T-helper 2 cell (primary cell): ENCODE measurements around the gene INTS11.
A peak's percentile ranks its signal among the peaks of the same experiment; 100 is the strongest.

Experiments
- DNase-seq, 5 experiments: peaks; one replicate each; pipeline versions ENCODE4 v3.0.0 to v3.0.0-alpha.2; 2012 to 2022

Gene INTS11

DNA sequence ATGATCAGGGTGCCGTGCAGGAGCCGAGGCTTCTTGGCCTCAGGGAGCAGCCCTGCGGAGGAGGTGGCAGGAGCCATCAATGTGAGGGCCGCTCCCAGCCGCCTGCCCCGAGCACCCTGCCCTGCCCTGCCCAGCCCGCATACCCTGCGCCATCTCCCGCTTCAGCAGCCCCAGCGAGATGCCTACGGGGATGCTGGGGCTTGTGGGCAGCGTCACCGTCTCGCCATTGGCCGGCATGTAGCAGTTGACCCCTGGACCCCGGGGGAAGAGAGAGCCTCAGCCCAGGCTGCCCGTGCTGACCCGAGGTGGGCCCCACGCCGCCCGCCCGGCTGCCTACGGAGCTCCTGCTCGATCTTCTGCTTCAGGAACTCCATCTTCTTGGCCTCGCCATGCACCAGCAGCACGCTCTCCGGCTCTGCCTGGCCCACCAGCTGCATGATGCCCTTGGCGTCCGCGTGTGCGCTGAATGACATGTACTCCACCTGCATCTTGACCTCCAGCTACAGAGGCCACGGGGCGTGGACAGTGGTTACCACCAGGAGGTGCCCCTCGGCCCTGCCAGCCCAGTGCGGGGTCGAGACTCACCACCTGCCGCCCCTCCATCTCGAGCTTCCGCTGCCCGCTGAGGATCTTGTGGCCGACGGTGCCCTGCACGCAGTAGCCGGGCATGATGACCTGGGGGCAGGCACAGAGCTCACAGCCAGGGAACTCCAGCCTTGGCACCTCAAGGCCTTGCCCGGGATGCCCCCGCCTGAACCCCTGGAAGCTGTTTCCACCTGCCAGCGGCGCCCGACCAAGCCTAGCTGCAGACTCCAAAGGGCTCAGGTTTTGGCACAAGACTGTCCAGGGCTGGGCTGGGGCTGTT is 11.8 kb downstream of the INTS11 start:
- no peak for DNase-seq

GRCh38 chr1:1311107-1312104 is 13.1 kb downstream of the INTS11 start:
- no peak for DNase-seq

DNA sequence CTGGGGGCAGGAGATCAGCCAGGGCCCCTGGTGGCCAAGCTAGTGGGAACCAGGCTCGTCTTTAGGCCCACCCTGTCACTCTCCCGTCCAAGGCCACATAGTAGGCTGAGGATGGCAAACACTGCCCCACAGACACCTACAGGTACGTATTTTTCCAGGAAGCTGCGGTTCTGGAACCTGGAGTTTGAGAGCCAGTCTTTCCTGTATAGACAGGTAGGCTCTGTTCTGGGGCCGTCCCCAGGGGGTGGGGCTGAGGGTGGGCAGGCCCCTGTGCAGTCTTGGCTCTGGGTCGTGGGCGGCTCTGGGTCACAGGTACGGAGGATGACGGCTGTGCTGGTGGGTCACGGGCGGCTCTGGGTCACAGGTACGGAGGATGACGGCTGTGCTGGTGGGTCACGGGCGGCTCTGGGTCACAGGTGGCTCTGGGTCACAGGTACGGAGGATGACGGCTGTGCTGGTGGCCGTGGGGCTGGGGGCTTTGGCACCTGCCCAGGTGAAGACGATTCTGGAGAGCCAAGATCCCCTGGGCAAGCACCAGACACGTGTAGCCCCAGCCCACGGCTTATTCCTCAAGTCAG is 13.9 kb downstream of the INTS11 start:
- no peak for DNase-seq

GRCh38 chr1:1310109-1310385 is 14.4 kb downstream of the INTS11 start:
- no peak for DNase-seq

DNA sequence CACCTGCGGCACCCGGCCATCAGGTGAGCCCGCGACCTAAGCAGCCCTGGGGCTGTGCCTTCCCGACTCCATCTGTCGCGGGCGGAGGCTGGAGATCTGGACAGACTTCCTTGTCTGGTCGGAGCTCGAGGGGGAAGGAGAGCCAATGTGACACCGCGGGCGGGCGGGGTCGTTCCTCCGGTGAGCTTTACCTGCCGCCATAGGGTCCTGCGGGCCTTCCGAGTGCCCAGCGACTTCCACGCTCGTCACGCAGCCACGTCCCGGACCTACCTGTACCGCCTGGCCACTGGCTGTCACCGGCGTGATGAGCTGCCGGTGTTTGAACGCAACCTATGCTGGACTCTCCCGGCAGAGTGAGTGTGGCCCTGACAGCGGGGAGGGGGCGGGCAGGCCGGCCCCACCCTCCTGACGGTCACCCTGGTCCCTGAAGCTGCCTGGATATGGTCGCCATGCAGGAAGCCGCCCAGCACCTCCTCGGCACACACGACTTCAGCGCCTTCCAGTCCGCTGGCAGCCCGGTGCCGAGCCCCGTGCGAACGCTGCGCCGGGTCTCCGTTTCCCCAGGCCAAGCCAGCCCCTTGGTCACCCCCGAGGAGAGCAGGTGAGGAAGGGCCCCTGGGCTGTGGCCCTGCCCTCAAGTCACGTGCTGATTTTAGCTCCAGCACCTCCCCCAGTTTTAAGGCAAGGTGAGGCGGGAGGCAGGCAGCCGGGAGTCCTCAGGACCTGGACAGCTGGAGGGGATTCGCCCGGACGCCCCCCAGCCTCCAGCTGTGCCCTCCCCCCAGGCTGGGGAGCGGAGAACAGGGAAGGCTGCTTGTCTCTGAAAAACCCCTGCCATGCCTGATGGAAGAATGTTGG is 15.0 kb downstream of the INTS11 start:
- no peak for DNase-seq

DNA sequence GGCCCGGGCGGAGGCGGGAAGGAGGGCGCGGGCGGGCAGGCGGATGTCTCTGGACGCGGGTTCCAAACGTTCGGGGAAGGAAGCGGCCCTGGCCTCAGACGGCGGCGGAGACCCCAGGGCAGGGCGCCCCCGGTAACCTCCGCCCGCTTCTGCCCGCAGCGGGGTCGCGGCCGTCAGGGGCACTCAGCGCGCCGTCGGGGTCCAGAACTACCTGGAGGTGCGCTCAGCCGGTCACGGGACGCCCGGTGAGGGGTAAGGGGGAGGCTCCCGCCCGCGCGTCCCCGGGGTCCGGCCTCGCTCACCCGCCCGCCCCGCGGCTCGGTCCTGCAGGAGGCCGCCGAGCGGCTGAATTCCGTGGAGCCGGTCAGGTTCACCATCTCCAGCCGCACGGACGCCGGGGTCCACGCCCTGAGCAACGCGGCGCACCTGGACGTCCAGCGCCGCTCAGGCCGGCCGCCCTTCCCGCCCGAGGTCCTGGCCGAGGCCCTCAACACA is 15.7 kb downstream of the INTS11 start:
- DNase-seq = no peak

- DNase-seq = peak; percentile 77 to 97 (median 85)
Measured at GRCh38 chr1:1307923-1308755, 16.3 kb downstream of the INTS11 start, which contains the start of the genes ACAP3 and PUSL1. TSS of gene ACAP3 (minus strand) at chr1:1307930. CDS start at chr1:1307815, 115 bp downstream. TSS of gene PUSL1 (plus strand) at chr1:1308597. CDS start at chr1:1308644, 47 bp downstream.

GRCh38 chr1:1307261-1307922 is 17.1 kb downstream of the INTS11 start:
- no peak for DNase-seq

GRCh38 chr1:1306661-1307260 is 17.7 kb downstream of the INTS11 start:
- DNase-seq = no peak

DNA sequence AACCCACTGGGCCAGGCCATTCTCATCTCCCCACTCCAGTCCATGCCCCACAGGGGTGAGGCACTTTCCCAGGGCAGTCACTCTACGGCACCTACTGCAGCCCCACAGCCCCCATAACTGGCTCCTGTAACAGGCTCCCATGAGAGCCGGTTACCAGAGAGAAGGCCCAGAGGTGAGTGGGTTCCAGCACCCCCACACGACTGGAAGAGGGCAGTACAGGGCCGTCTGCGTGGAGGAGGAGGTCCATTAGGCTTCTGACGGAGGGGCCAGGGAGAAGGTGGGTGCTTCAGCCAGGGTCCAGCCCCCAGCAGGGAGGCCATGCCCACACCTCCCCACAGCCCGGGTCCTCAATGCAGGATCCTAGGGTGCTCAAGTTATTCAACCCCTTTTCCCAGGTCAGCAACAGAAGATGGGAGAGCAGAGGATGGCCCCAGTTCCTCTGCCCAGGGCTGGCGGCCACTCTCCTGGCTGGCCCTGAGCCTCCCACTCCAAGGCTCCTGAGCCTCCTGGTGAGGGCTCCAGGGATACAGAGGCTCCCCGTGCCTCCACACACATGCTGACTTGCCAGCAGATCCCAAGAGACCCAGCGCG is 18.3 kb downstream of the INTS11 start:
- DNase-seq = no peak

DNA sequence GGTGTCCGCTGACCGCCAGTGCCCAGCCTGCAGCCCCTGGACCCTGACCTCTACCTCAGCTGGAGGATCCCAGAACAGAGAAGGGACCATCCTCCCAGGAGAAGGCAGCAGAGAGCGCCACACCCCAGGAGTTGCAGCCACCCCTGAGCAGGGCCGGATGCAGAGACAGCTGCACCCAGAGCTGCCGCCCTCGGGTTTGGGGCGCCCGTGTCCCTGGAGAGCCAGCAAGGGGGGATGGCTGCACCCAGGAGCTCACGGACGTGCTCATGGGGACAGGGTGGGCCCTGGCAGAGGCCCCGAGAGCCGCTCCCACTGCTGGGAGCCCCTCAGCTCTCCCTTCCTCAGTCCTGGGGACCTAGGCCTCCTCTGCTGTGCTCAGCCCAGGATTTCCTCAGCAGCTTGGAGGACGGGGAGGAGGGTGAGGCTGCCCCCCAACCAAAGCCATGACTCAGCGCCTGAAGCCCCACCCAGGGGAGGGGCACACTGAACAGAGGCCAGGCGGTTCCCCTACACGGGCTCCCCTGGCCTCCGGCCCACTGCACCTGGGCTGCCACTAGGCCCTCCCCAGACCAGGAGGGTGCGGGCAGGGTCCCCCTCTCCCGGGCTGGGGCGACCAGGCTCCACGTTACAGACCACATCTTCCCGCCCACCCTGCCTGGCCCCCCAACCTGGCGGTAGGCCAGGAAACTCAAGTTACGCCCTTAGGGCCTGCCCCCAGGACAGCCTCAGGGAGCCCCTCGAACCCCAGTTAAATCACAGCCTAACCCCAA is 19.0 kb downstream of the INTS11 start:
- DNase-seq = peak in 4 of 5 experiments; percentile 44 to 81 (median 50)

DNA sequence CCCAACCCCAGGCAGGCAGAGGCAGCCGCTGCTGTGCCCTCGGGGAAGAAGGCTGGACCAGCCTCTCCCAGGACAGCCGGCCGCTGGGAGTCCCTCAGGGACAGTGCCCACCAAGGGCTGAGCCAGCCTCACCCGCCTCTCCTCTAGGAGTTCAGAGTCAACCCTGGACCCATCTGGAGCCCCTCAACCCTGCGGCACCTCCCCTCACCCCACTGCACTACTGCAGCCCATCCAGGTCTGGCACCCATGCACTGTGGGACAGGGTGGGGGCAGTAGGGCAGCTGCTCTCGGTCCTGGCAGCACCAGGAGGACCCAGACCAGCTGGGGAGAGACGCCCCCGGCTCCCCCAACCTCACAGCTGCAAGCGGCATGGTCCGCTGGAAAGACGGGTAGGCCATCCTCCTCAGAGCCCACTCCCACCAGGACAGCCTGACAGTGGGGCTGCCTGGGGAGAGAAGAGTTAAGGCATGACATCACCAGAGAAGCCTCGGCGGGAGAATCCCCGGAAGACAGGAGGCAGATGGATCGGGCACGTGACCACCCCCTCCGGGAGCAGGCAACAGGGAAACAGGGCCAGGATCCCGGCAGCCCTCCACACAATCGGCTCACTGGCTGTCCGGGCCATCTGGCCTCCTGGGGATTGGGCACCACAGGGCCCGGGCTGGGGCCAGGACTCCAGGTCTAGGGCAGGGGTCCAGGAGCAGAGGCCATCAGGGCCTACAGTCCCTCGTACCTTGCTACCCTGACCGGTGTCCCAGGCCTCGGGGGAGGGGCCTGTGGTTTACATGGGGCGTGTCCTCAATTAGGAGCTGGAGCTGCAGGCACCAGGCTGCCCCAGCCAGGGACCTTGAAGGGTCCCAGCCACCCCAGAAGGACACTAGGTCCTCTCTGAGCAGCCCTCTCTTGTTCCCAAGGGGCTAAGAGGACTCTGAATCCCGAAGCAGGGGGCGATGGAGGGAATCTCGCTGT is 19.8 kb downstream of the INTS11 start:
- DNase-seq = no peak

DNA sequence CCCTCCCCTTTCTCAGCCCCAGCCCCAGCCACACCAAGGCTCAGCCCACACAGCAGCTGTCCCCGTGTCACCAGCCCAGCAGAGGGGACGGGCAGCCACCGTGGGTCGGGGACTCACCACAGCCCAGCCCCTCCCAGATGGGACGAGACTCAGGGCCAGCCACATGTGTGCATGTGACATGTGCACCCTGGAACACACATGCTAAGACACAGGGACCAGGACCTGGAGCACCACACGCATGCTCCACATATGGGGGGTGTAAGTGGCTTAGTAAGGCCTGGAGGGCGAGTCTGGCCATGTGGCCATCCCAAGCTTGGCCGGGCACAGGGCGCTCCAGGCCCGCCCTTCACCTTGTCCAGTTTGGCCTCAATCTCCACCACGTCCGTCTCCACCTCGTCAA is 20.7 kb downstream of the INTS11 start:
- DNase-seq = no peak

- no peak for DNase-seq
Measured at GRCh38 chr1:1302951-1303509, 21.4 kb downstream of the INTS11 start.

DNA sequence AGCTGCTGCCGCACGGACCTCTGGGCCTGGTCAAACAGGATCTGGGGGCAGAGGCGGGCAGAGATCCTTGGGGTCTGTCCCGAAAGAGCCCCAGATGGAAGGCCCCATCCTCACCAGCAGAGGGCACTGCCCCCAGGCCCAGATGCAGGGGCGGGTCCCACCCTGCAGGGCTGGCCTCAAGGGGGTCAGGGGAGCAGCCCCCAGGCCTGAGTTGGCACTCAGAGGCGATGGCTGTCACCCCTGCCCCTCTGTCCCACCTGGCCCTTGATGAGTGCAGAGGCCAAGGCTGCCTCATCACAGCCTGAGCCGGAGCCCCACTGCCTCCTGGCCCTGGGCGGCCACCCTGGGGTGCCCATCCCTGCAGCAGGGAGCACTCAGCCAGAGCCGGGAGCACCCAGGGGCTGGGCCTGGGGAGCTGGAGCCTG is 22.4 kb downstream of the INTS11 start:
- no peak for DNase-seq

GRCh38 chr1:1300352-1300739 is 24.1 kb downstream of the INTS11 start:
- no peak for DNase-seq

GRCh38 chr1:1299686-1300351 is 24.6 kb downstream of the INTS11 start:
- no peak for DNase-seq
